GM12874 (cell line): ENCODE data around the gene PDE8A.

Experiments
- CTCF ChIP-seq: IDR thresholded peaks from 2 replicates; pipeline ENCODE4 v1.5.1; 2011; ENCODE audit warnings: low read depth, mild to moderate bottlenecking, control low read depth, low read length, moderate library complexity; ENCODE audit not compliant: insufficient read depth

Gene PDE8A

GRCh38 chr15:85063522-85064079 is 81.9 kb downstream of the PDE8A start:
- no peak for TF ChIP-seq CTCF

- no peak for TF ChIP-seq CTCF
These were observed 83.1 kb downstream of the PDE8A start for GRCh38 chr15:85064710-85065109.

- TF ChIP-seq CTCF, result no peak
These were observed 89.4 kb downstream of the PDE8A start for GRCh38 chr15:85071061-85071460.

- no peak for TF ChIP-seq CTCF
These were observed 89.8 kb downstream of the PDE8A start for GRCh38 chr15:85071504-85071903.

- TF ChIP-seq CTCF, result no peak
These were observed 91.3 kb downstream of the PDE8A start for GRCh38 chr15:85072917-85073316.

- no peak for TF ChIP-seq CTCF
These were observed 92.0 kb downstream of the PDE8A start for GRCh38 chr15:85073556-85074194.

GRCh38 chr15:85086855-85087254 is 105.2 kb downstream of the PDE8A start:
- TF ChIP-seq CTCF, result no peak
